H1 (cell line): ENCODE measurements around the gene SUGT1. TPM values are rescaled to one million over a fixed set of nuclear protein-coding genes. Genes with fewer than 3 reads are reported as not detected.

Source experiments
- CTCF ChIA-PET: fragments of 300-600 bp; sonication (Branson Sonifier 250); formaldehyde crosslinking; loops from one replicate; lab custom pipeline; 2021; ENCODE audit not compliant: partially characterized antibody; lab: Charles Lee
- POLR2A ChIA-PET: fragments of 300-600 bp; sonication (Branson Sonifier 250); formaldehyde crosslinking; loops from one replicate; lab custom pipeline; 2021; ENCODE audit warnings: inconsistent platforms; ENCODE audit not compliant: partially characterized antibody; lab: Charles Lee
- DNase-seq, 2 experiments: peaks; one replicate each; pipeline versions ENCODE4 v3.0.0 to v3.0.0-alpha.2; 2010 to 2022; ENCODE audit warnings: low spot score in 2 of 2, low read depth in 1 of 2, mixed read lengths in 1 of 2
- FAIRE-seq: peaks from 2 replicates; lab custom pipeline; 2011; peaks lifted over from hg19 to GRCh38; lab: Jason Lieb, UNC
- H2AFZ ChIP-seq: 2 replicates; pipeline ENCODE4 v1.8.1; 2012; ENCODE audit warnings: low read length, inconsistent platforms
- H2AK5ac ChIP-seq: 2 replicates; pipeline ENCODE4 v1.6.1; 2013; ENCODE audit warnings: low read depth, low read length
- H2BK120ac ChIP-seq: replicated peaks from 2 replicates; pipeline ENCODE3; 2013; ENCODE audit warnings: low read depth, low read length, inconsistent platforms
- H2BK12ac ChIP-seq: 2 replicates; pipeline ENCODE4 v1.6.1; 2013; ENCODE audit warnings: low read depth, low read length
- H2BK15ac ChIP-seq: 2 replicates; pipeline ENCODE4 v1.6.1; 2013; ENCODE audit warnings: low read length
- H2BK20ac ChIP-seq: 2 replicates; pipeline ENCODE4 v1.6.1; 2013; ENCODE audit warnings: low read length
- H2BK5ac ChIP-seq: 2 replicates; pipeline ENCODE4 v1.6.1; 2013; ENCODE audit warnings: low read depth, low read length
- H3K14ac ChIP-seq: 2 replicates; pipeline ENCODE4 v1.6.1; 2013; ENCODE audit warnings: inconsistent platforms; ENCODE audit not compliant: insufficient read length
- H3K18ac ChIP-seq: 2 replicates; pipeline ENCODE4 v1.6.1; 2013; ENCODE audit warnings: low read length; ENCODE audit errors: extremely low read depth
- H3K23ac ChIP-seq: 2 replicates; pipeline ENCODE4 v1.6.1; 2013; ENCODE audit warnings: inconsistent platforms; ENCODE audit not compliant: insufficient read length
- H3K23me2 ChIP-seq: 2 replicates; pipeline ENCODE4 v1.6.1; 2013; ENCODE audit warnings: low read depth, low read length
- H3K27ac ChIP-seq: 2 replicates; pipeline ENCODE4 v1.6.1; 2011; ENCODE audit warnings: low read depth, low read length, inconsistent platforms
- H3K27me3 ChIP-seq, 4 experiments: replicated peaks in 1 of 4; 1 replicate in 1 of 4; 2 replicates in 3 of 4; pipeline versions ENCODE4 v1.6.1 to v1.8.1; 2011 to 2013; ENCODE audit warnings: low read length in 3 of 4, mild to moderate bottlenecking in 3 of 4, inconsistent platforms in 2 of 4, mixed read lengths in 2 of 4, moderate library complexity in 1 of 4; ENCODE audit not compliant: control insufficient read depth in 3 of 4, insufficient read depth in 3 of 4; ENCODE audit errors: extremely low read depth in 1 of 4
- H3K36me3 ChIP-seq, 4 experiments: 2 replicates each; pipeline versions ENCODE4 v1.6.1 to v1.8.1; 2011 to 2013; ENCODE audit warnings: mild to moderate bottlenecking in 4 of 4, low read length in 3 of 4, moderate library complexity in 2 of 4, control low read depth in 1 of 4, inconsistent platforms in 1 of 4; ENCODE audit not compliant: insufficient read depth in 4 of 4, control insufficient read depth in 2 of 4
- H3K4ac ChIP-seq: replicated peaks from 2 replicates; pipeline ENCODE3; 2013; ENCODE audit warnings: low read length, low read depth, mixed read lengths, inconsistent platforms; ENCODE audit not compliant: insufficient read length
- H3K4me1 ChIP-seq, 4 experiments: replicated peaks in 1 of 4; 1 replicate in 1 of 4; 2 replicates in 3 of 4; pipeline versions ENCODE4 v1.6.1 to v1.8.1; 2011 to 2013; ENCODE audit warnings: low read length in 3 of 4, inconsistent platforms in 2 of 4, mixed read lengths in 1 of 4; ENCODE audit not compliant: insufficient read depth in 4 of 4, control insufficient read depth in 3 of 4
- H3K4me2 ChIP-seq, 2 experiments: 2 replicates each; pipeline versions ENCODE4 v1.6.1 to v1.8.1; 2011 to 2013; ENCODE audit warnings: low read depth in 2 of 2, low read length in 2 of 2, control low read depth in 1 of 2, inconsistent platforms in 1 of 2, mild to moderate bottlenecking in 1 of 2; ENCODE audit not compliant: insufficient read depth in 1 of 2
- H3K4me3 ChIP-seq, 4 experiments: fragments of 200-600, 300-600 bp in 1 of 4; sonication (generic), shearing (Covaris generic), sonication (Bioruptor Twin) in 1 of 4; 2 replicates each; pipeline versions ENCODE4 v1.5.1 to v1.8.1; 2011 to 2016; ENCODE audit warnings: low read length in 4 of 4, low read depth in 3 of 4, control low read depth in 2 of 4, inconsistent platforms in 2 of 4, mild to moderate bottlenecking in 2 of 4, mixed read lengths in 1 of 4, moderate library complexity in 1 of 4; ENCODE audit not compliant: insufficient read depth in 2 of 4; ENCODE audit errors: extremely low read depth in 1 of 4
- H3K56ac ChIP-seq: replicated peaks from 2 replicates; pipeline ENCODE3; 2013; ENCODE audit warnings: low read depth, mild to moderate bottlenecking, mixed read lengths, low read length, inconsistent platforms; ENCODE audit not compliant: insufficient read length
- H3K79me1 ChIP-seq: 2 replicates; pipeline ENCODE4 v1.6.1; 2013; ENCODE audit warnings: low read depth, low read length, control low read depth
- H3K79me2 ChIP-seq, 2 experiments: 2 replicates each; pipeline versions ENCODE4 v1.6.1 to v1.8.1; 2012 to 2013; ENCODE audit warnings: low read length in 2 of 2, mild to moderate bottlenecking in 2 of 2, inconsistent platforms in 1 of 2; ENCODE audit not compliant: insufficient read depth in 2 of 2, control insufficient read depth in 1 of 2
- H3K9ac ChIP-seq, 4 experiments: replicated peaks in 1 of 4; 1 replicate in 1 of 4; 2 replicates in 3 of 4; pipeline versions ENCODE4 v1.6.1 to v1.8.1; 2011 to 2013; ENCODE audit warnings: low read depth in 3 of 4, low read length in 3 of 4, control low read depth in 2 of 4, mild to moderate bottlenecking in 2 of 4, moderate library complexity in 2 of 4, inconsistent platforms in 1 of 4; ENCODE audit errors: extremely low read depth in 1 of 4
- H3K9me3 ChIP-seq, 2 experiments: 2 replicates each; pipeline versions ENCODE4 v1.6.1 to v1.8.1; 2012 to 2013; ENCODE audit warnings: mild to moderate bottlenecking in 2 of 2, moderate library complexity in 2 of 2, control low read depth in 1 of 2, inconsistent platforms in 1 of 2, low read depth in 1 of 2, low read length in 1 of 2, mixed read lengths in 1 of 2; ENCODE audit not compliant: insufficient read depth in 2 of 2
- H4K20me1 ChIP-seq, 2 experiments: replicated peaks in 1 of 2; 2 replicates each; pipeline versions ENCODE3 to v1.8.1; 2011 to 2013; ENCODE audit warnings: inconsistent platforms in 2 of 2, low read length in 2 of 2, mild to moderate bottlenecking in 1 of 2; ENCODE audit not compliant: insufficient read depth in 2 of 2, control insufficient read depth in 1 of 2
- H4K5ac ChIP-seq: 2 replicates; pipeline ENCODE4 v1.6.1; 2013; ENCODE audit warnings: low read length, low read depth, mixed read lengths, inconsistent platforms; ENCODE audit not compliant: insufficient read length
- H4K8ac ChIP-seq: 2 replicates; pipeline ENCODE4 v1.8.0; 2013; ENCODE audit warnings: mild to moderate bottlenecking, moderate library complexity, low read length, inconsistent platforms; ENCODE audit not compliant: insufficient read depth; ENCODE audit errors: extremely low read depth
- H4K91ac ChIP-seq: replicated peaks from 2 replicates; pipeline ENCODE3; 2013; ENCODE audit warnings: low read length, mixed read lengths, inconsistent platforms; ENCODE audit not compliant: insufficient read length
- CBX8 ChIP-seq: fragments of 300-800, 300-1000 bp; sonication (generic); IDR thresholded peaks from 2 replicates; pipeline ENCODE4 v1.7.1; 2016; ENCODE audit warnings: low read depth, low read length, borderline replicate concordance
- EP300 ChIP-seq, 2 experiments: IDR thresholded peaks; 1 replicate in 1 of 2; 2 replicates in 1 of 2; pipeline ENCODE4 v1.6.1; 2011 to 2012; ENCODE audit warnings: low read depth in 2 of 2, low read length in 2 of 2, mild to moderate bottlenecking in 2 of 2, borderline replicate concordance in 1 of 2, inconsistent platforms in 1 of 2, moderate library complexity in 1 of 2
- NRF1 ChIP-seq: IDR thresholded peaks from 2 replicates; pipeline ENCODE4 v1.6.1; 2011; ENCODE audit warnings: mild to moderate bottlenecking, low read depth, low read length, improper control_type of control experiment
- TBP ChIP-seq: IDR thresholded peaks from 2 replicates; pipeline ENCODE4 v1.6.1; 2011; ENCODE audit warnings: low read depth, low read length, improper control_type of control experiment
- ZNF274 ChIP-seq: IDR thresholded peaks from 2 replicates; pipeline ENCODE4 v1.7.0; 2012; ENCODE audit warnings: low read length, borderline replicate concordance; ENCODE audit errors: extremely low read depth
- WGBS, 2 experiments: shearing (Covaris generic) in 1 of 2; methylation state at CpG; one replicate each; pipeline versions ENCODE4 v1.1.6 to v1.1.7; 2013 to 2015; ENCODE audit warnings: low lambda C conversion rate in 2 of 2, mixed read lengths in 2 of 2, inconsistent platforms in 1 of 2, low coverage in 1 of 2, missing lambda C conversion rate in 1 of 2; ENCODE audit not compliant: insufficient replicate concordance in 2 of 2, insufficient coverage in 1 of 2, insufficient read length in 1 of 2; ENCODE audit errors: extremely low coverage in 1 of 2, missing lambda C conversion rate in 1 of 2; 5-methylcytosine and 5-hydroxymethylcytosine counted together
- long read RNA-seq, 2 experiments: library from RNA in 1 of 2; library from capped mRNA in 1 of 2; stranded (forward); transcript quantifications; one replicate each; pipeline ENCODE4 v2.0.0, GENCODE V29; 2021; ENCODE audit warnings: inconsistent platforms in 1 of 2
- polyA minus RNA-seq, 3 experiments: library from RNA; depleted of rRNA, polyadenylated mRNA; stranded (reverse); fragments of >200 nt; gene quantifications; 1 replicate in 2 of 3; 2 replicates in 1 of 3; pipeline ENCODE4 v1.2.3, GENCODE V29; 2011
- polyA plus RNA-seq, 7 experiments: library from polyadenylated mRNA; depleted of rRNA in 3 of 7; stranded (reverse) in 5 of 7; unstranded in 2 of 7; fragments of >200 nt in 5 of 7; fragments of 200-250 nt in 2 of 7; gene quantifications; 1 replicate in 5 of 7; 2 replicates in 1 of 7; 4 replicates in 1 of 7; pipeline versions ENCODE4 v1.2.1 to v1.2.3, GENCODE V29; 2011 to 2013; ENCODE audit warnings: missing spikeins in 2 of 7, mixed read lengths in 2 of 7
- total RNA-seq: library from RNA; stranded (reverse); fragmentation: NEBNext Ultra II Directional; extraction: Animal tissue kit (Norgen Biotek cat#: 25700); gene quantifications from 2 replicates; pipeline ENCODE4 v1.2.1, GENCODE V29; 2021
- TF ChIP-seq, protein P1 (sequence below): IDR thresholded peaks from 2 replicates; pipeline ENCODE4 v1.6.1; 2012; ENCODE audit warnings: inconsistent platforms

The SUGT1 gene
- total RNA-seq = 99.4 and 103 TPM in 2 replicates
- 21.0 and 25.7 TPM in 2 replicates for polyA plus RNA-seq (2011; rRNA removed)
- polyA plus RNA-seq (2011; cell fraction: cytosol; rRNA removed) = 53.5 TPM
- polyA plus RNA-seq (2011; cell fraction: nucleus; rRNA removed) = 32.9 TPM
- 57.3 to 98.1 TPM (median 61.2 TPM) in 4 replicates for polyA plus RNA-seq (2012, experiment 1 of 2)
- 10.5 TPM for polyA plus RNA-seq (2012, experiment 2 of 2)
- 73.3 TPM for polyA plus RNA-seq (2013, experiment 1 of 2)
- 79.4 TPM for polyA plus RNA-seq (2013, experiment 2 of 2)
- 39.1 and 45.8 TPM in 2 replicates for polyA minus RNA-seq (2011; rRNA and poly(A)+ RNA removed)
- polyA minus RNA-seq (2011; cell fraction: cytosol; rRNA and poly(A)+ RNA removed) = 29.7 TPM
- polyA minus RNA-seq (2011; cell fraction: nucleus; rRNA and poly(A)+ RNA removed) = 66.6 TPM
- long read RNA-seq, experiment 1, full-length matches to known transcripts = 5 of 84 reads
- long read RNA-seq, experiment 1, partial matches to known transcripts = 24 of 84 reads
- long read RNA-seq, experiment 1, other reads (novel, unspliced or antisense) = 55 of 84 reads
- long read RNA-seq, experiment 2, full-length matches to known transcripts = 4 of 34 reads
- long read RNA-seq, experiment 2, partial matches to known transcripts = 11 of 34 reads
- long read RNA-seq, experiment 2, other reads (novel, unspliced or antisense) = 19 of 34 reads

DNA sequence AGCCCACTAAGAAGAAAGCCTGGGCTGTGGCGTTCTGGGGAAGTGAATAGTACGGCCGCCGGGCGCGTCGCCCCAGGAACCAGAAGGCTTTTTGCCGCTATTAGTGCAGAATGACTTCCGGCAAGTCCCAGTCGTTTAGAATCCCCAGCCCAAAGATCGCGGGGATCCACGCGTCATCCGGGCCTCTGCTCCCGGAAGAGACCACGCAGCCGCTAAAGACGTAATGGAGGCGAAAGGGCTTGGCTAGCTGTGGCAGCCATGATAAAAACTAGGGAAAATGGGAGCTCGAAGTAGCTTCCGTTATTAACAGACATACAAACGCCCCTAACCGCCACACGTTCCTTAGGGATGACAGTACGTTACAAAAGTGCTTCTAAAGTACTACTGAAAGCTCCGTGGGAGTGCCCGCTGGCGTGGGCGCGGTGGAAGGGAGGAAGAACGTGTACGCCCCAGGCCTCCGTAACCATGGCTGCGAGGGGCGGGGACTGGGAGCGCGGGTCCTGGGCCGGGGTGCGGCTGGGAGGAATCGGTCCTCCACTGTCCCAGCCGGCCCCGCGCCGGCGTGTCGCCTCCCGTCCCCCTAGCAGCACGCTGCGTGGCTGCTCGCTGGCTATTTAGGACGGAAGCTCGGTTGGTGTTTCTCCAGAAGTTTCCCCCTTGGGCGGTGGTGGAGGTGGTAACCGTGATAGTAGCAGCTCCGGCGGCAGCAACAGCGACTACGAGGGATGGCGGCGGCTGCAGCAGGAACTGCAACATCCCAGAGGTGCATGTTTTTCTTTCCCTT is at the start of gene SUGT1:
Gene SUGT1, plus strand, starts transcription at position 641 of the 784 bp plus-strand sequence. Its CDS starts 85 bp downstream, at position 726.
- H3K27me3 ChIP-seq = no peaks in the 10 kb centered on the region
- peak within 1 kb of the TSS; percentile 98; the same call in 1 of the 2 replicates for H4K8ac ChIP-seq
- TF ChIP-seq NRF1 (no peak), TBP (peak; percentile 86), EP300 (IDR thresholded peaks at IDR 0.05; ENCODE audit: borderline replicate concordance in 1 of 2, low read depth in 2 of 2, low read length in 2 of 2) (no peak; a peak in 1 of 3 replicates), ZNF274 (no peak), CBX8 (no peak)
- TF ChIP-seq, protein P1, sequence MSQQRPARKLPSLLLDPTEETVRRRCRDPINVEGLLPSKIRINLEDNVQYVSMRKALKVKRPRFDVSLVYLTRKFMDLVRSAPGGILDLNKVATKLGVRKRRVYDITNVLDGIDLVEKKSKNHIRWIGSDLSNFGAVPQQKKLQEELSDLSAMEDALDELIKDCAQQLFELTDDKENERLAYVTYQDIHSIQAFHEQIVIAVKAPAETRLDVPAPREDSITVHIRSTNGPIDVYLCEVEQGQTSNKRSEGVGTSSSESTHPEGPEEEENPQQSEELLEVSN = peak; percentile 96

More for the DNA sequence above, at the start of gene SUGT1:
- H3K9ac ChIP-seq = peak within 1 kb of the TSS; percentile 99 to 100 (median 99)
- H4K20me1 ChIP-seq = peaks cover 0 to 2% of the 10 kb centered on the region in 2 experiments
- H3K4me3 ChIP-seq = peak within 1 kb of the TSS; percentile 89 to 98 (median 95)
- H3K9me3 ChIP-seq = no peaks in the 10 kb centered on the region
- CTCF ChIA-PET = interaction anchor here (0.7 to 4.4 kb wide), 21 partner anchors 11 to 546 kb away, joined by 3 to 25 read pairs (median 6); partner anchors contain the start of genes CNMD and PCDH8
- H3K4me2 ChIP-seq = peak within 1 kb of the TSS; percentile 64 to 94
- no peak within 1 kb of the TSS for H3K23ac ChIP-seq
- peak within 1 kb of the TSS; percentile 99 for H4K5ac ChIP-seq
- peak within 1 kb of the TSS; percentile 97 for H3K18ac ChIP-seq
- FAIRE-seq (peak; percentile 68), DNase-seq (peak; percentile 90 to 96)
- peak within 1 kb of the TSS; percentile 97; the same call in 1 of the 2 replicates for H2BK12ac ChIP-seq
- peak within 1 kb of the TSS; percentile 93 for H2BK120ac ChIP-seq
- H4K91ac ChIP-seq = peak within 1 kb of the TSS; percentile 92
- H3K4me1 ChIP-seq = peaks cover 0 to 5% (median 0%) of the 10 kb centered on the region in 4 experiments; a peak in 3 of 7 replicates
- peak within 1 kb of the TSS; percentile 95 for H3K4ac ChIP-seq
- H2BK5ac ChIP-seq = peak within 1 kb of the TSS; percentile 99
- H3K23me2 ChIP-seq = peaks cover 6% of the 10 kb centered on the region; the same call in 1 of the 2 replicates
- H2AK5ac ChIP-seq = no peak within 1 kb of the TSS
- peak within 1 kb of the TSS; percentile 69 for H3K14ac ChIP-seq
- peak within 1 kb of the TSS; percentile 96 for H3K56ac ChIP-seq
- peak within 1 kb of the TSS; percentile 99 for H3K27ac ChIP-seq
- peaks cover 0 to 31% (median 8%) of the 10 kb centered on the region in 4 experiments; a peak in 5 of 8 replicates for H3K36me3 ChIP-seq
- H3K79me2 ChIP-seq = peaks cover 23 to 69% of the 10 kb centered on the region in 2 experiments
- H2BK15ac ChIP-seq = no peak within 1 kb of the TSS
- no peak within 1 kb of the TSS for H2BK20ac ChIP-seq
- H3K79me1 ChIP-seq = peaks cover 4% of the 10 kb centered on the region
- WGBS, 2 experiments = 1% methylated on average over 40 of the region's 61 CpGs; no CpG with 5 or more reads in 1 of the 2 experiments
- POLR2A ChIA-PET = interaction anchor here (0.6 to 3.1 kb wide), 41 partner anchors 8 to 548 kb away, joined by 3 to 34 read pairs (median 4); partner anchors contain the start of genes CNMD, HNRNPA1L2, PCDH8 and VPS36
- peak within 1 kb of the TSS; percentile 93; the same call in 1 of the 2 replicates for H2AFZ ChIP-seq
